ENCODE measurements around the gene SWAP70.

Gene SWAP70

DNA sequence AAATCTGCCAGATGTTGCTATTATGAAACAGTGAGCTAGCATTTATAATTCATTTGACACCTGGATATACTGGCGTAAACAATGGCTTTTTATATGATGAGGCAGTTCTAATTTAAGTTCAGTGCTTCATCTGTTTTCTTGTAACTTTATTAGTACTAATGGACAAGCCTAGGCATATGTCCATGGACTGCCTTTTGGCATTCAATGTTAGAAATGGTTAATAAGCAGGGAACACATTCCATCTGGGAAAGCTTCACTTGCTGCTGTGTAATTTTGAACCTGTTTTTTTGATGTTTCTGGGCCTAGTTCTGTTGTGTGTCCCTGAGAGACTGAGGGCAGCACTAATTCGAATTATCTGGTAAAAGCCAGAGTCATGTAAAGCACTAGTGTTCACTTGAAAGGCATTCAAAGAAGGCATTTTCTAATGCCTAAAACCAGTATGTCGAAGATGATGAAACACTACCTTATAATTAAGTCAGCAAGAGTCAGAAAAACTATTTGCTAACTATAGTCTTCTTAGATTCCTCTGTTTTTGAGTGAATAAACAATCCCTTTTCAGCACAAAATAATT, 138.5 kb downstream of the SWAP70 start:
- ChIA-PET POLR2A (interaction anchor here (1.4 kb wide), 1 partner anchor 229 kb away, joined by 3 read pairs; the partner anchor contains the start of gene WEE1), CTCF (interaction anchor here (0.7 to 2.2 kb wide), 5 partner anchors 9 to 39 kb away, joined by 3 to 5 read pairs (median 3); no protein-coding TSS in a partner anchor)
- no peak for DNase-seq (ENCODE audit: extremely low spot score)
- TF ChIP-seq, protein P1, sequence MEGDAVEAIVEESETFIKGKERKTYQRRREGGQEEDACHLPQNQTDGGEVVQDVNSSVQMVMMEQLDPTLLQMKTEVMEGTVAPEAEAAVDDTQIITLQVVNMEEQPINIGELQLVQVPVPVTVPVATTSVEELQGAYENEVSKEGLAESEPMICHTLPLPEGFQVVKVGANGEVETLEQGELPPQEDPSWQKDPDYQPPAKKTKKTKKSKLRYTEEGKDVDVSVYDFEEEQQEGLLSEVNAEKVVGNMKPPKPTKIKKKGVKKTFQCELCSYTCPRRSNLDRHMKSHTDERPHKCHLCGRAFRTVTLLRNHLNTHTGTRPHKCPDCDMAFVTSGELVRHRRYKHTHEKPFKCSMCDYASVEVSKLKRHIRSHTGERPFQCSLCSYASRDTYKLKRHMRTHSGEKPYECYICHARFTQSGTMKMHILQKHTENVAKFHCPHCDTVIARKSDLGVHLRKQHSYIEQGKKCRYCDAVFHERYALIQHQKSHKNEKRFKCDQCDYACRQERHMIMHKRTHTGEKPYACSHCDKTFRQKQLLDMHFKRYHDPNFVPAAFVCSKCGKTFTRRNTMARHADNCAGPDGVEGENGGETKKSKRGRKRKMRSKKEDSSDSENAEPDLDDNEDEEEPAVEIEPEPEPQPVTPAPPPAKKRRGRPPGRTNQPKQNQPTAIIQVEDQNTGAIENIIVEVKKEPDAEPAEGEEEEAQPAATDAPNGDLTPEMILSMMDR (IDR thresholded peaks at IDR 0.05; ENCODE audit: control extremely low read depth, extremely low read depth, low read depth, missing control alignments) = no peak
